Tibial nerve (tissue), 4 donors: ENCODE results near the gene FAM135A. TPM values are rescaled to one million over a fixed set of nuclear protein-coding genes. Genes with fewer than 3 reads are reported as not detected.

Source experiments
- DNase-seq, 2 donors: peaks; one replicate each; pipeline ENCODE4 v3.0.0-alpha.2; 2019; ENCODE audit warnings: low spot score in 2 of 2
- H3K27ac ChIP-seq, 4 donors: fragments of 200-600 bp; sonication (generic) in 3 of 4; one replicate each; pipeline ENCODE4 v1.5.1; 2017 to 2019; ENCODE audit warnings: mild to moderate bottlenecking in 1 of 4
- H3K27me3 ChIP-seq, 2 donors: fragments of 200-600 bp; sonication (generic) in 1 of 2; one replicate each; pipeline versions ENCODE4 v1.5.1 to v1.6.0; 2017 to 2019
- H3K36me3 ChIP-seq, 3 donors: fragments of 200-600 bp; sonication (generic); one replicate each; pipeline ENCODE4 v1.5.1; 2018 to 2019
- H3K4me1 ChIP-seq, 4 donors: fragments of 200-600 bp; sonication (generic) in 3 of 4; one replicate each; pipeline ENCODE4 v1.5.1; 2017 to 2019
- H3K4me3 ChIP-seq, 4 donors: fragments of 200-600 bp; sonication (generic) in 3 of 4; one replicate each; pipeline ENCODE4 v1.5.1; 2017 to 2019; ENCODE audit warnings: mild to moderate bottlenecking in 1 of 4, moderate library complexity in 1 of 4
- H3K9me3 ChIP-seq, 4 donors: fragments of 200-600 bp; sonication (generic) in 3 of 4; one replicate each; pipeline ENCODE4 v1.5.1; 2017 to 2019
- CTCF ChIP-seq, 5 experiments: fragments of 200-600 bp in 3 of 5; fragments of 450-650 bp in 2 of 5; sonication (generic) in 3 of 5; IDR thresholded peaks; one replicate each; pipeline ENCODE4 v1.5.1; 2016 to 2019; ENCODE audit warnings: antibody characterized with exemption in 5 of 5, mild to moderate bottlenecking in 3 of 5, moderate library complexity in 2 of 5
- EP300 ChIP-seq, 2 donors: sonication (generic); formaldehyde crosslinking; IDR thresholded peaks; one replicate each; pipeline ENCODE4 v1.6.1; 2017; ENCODE audit warnings: antibody characterized with exemption in 2 of 2, mild to moderate bottlenecking in 1 of 2
- POLR2A ChIP-seq, 2 donors: fragments of 450-650 bp; IDR thresholded peaks; one replicate each; pipeline ENCODE4 v1.6.1; 2017; ENCODE audit warnings: antibody characterized with exemption in 2 of 2, mild to moderate bottlenecking in 2 of 2, moderate library complexity in 2 of 2
- WGBS, 2 donors: methylation state at CpG; one replicate each; pipeline ENCODE4 v1.1.5; 2018; 5-methylcytosine and 5-hydroxymethylcytosine counted together
- total RNA-seq, 4 donors: library from RNA; depleted of rRNA; stranded (reverse); fragments of >200 nt; gene quantifications; one replicate each; pipeline ENCODE4 v1.1.0, GENCODE V29; 2016

FAM135A gene
- total RNA-seq, result 10 to 100 TPM; 23.7 to 30.8 (median 27.3) TPM

DNA sequence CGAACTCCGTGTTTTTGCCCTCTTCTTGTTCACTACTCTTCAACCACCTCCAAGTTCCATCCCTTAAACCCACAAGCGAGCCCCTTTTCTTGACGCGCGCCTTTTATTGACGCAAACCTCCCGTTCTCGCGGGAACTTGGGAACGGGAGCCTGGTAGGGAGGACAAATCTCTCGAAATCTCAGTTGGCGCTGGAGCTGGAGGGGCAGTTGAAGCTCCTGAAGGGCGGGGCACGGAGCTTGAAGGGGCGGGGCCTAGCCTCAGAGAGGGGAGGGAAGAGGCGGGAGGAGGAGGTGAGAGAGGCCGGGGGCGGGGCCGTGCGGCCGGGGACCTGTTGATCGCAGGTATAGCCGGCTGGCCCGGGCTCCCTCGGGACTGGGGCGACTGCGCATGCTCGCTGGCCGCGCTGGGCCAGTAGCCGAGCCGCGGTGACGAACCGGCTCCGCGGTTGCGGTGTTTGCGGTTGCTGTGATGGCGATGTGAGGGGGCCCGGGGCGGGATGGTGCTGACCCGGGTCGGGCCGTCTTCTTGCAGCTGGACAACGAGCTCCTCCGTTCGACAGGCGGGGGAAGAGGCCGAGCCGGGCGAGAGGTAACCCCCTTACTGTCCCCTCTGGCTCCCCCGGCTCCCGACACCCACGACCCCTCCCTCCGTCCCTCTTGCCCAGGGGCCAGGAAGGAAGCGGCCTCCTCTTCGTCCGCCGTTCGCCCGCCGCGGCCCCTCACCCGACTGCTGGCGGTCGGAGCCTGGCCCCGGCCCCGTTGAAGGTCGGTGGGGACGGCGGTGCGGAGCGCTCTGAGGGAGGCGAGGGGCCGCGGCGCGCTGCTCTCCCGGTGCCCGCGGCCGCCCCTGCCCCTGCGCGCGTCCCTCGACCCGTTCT lies at the start of gene FAM135A:
TSS of gene FAM135A (plus strand) at position 395 of the 878 bp plus-strand sequence. CDS start 14,835 bp downstream, outside the sequence.
- DNase-seq, result peak; percentile 93 to 96
- no peaks in the 10 kb centered on the region for H3K27me3 ChIP-seq
- peaks cover 0 to 28% (median 8%) of the 10 kb centered on the region in 4 donors for H3K4me1 ChIP-seq
- no peaks in the 10 kb centered on the region for H3K9me3 ChIP-seq
- WGBS, 2 donors, result 0 to 1% methylated on average over 51 to 77 of the region's 89 CpGs
- peak within 1 kb of the TSS; percentile 66 to 94 (median 90) for H3K27ac ChIP-seq
- H3K36me3 ChIP-seq, result peaks cover 0 to 11% (median 0%) of the 10 kb centered on the region in 3 donors
- H3K4me3 ChIP-seq, result peak within 1 kb of the TSS; percentile 78 to 94 (median 86)
- TF ChIP-seq POLR2A (IDR thresholded peaks at IDR 0.05) (peak in 1 of 2 donors; percentile 78), CTCF (IDR thresholded peaks at IDR 0.05) (no peak), EP300 (IDR thresholded peaks at IDR 0.05) (peak; percentile 55 to 86)

- no peak for DNase-seq
- 78 to 86% methylated on average over 11 of the region's 11 CpGs for whole genome bisulfite sequencing, 2 donors
- H3K4me3 ChIP-seq, result no peak overlapping the region
- TF ChIP-seq EP300 (IDR thresholded peaks at IDR 0.05) (no peak), POLR2A (IDR thresholded peaks at IDR 0.05) (no peak)
- H3K9me3 ChIP-seq, result no peaks in the 10 kb centered on the region
- no peaks in the 10 kb centered on the region for H3K4me1 ChIP-seq
- H3K27ac ChIP-seq, result no peak overlapping the region
- no peaks in the 10 kb centered on the region for H3K36me3 ChIP-seq
- H3K27me3 ChIP-seq, result peaks cover 3 to 4% of the 10 kb centered on the region in 2 donors
Measured at GRCh38 chr6:70363741-70364493, 49.4 kb upstream of the FAM135A start.

DNA sequence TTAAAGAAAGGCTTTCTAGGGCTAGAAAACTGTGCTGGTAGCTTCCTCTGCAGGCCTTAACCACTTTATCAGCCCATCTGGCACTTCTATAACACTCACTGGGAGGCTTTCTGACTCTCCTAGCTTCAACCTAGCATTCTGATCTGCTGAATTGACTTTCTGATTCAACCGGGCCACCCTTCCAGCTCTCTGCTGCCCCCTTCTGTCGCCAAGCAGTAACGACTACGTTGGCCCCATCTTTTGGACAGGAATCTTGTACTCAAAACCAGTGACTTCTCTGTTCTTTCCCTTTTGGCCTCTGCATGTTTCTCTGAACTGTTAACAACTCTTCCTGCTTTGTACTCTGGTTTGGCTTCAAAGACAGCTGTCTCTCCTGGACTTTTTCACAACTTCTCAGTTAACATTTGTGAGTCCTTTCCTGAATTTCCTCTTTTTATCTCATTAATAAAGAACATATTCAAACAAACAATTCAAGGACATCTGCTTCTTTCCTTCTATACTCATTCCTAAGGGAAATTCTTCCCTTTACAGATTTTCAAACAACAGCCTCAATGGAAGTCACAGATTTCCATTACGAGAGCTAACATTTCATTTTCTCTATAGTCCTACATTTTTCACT lies 43.9 kb upstream of the FAM135A start:
- no peaks in the 10 kb centered on the region for H3K36me3 ChIP-seq
- 15 to 17% methylated on average over 5 of the region's 5 CpGs for WGBS, 2 donors
- TF ChIP-seq CTCF (IDR thresholded peaks at IDR 0.05), result peak; percentile 65 to 89 (median 83)
- no peak for TF ChIP-seq POLR2A (IDR thresholded peaks at IDR 0.05)
- no peak for TF ChIP-seq EP300 (IDR thresholded peaks at IDR 0.05)
- no peaks in the 10 kb centered on the region for H3K27me3 ChIP-seq
- peak; percentile 21 to 60 for DNase-seq
- no peaks in the 10 kb centered on the region for H3K4me1 ChIP-seq
- no peak overlapping the region for H3K4me3 ChIP-seq
- no peak overlapping the region for H3K27ac ChIP-seq
- H3K9me3 ChIP-seq, result no peaks in the 10 kb centered on the region

DNA sequence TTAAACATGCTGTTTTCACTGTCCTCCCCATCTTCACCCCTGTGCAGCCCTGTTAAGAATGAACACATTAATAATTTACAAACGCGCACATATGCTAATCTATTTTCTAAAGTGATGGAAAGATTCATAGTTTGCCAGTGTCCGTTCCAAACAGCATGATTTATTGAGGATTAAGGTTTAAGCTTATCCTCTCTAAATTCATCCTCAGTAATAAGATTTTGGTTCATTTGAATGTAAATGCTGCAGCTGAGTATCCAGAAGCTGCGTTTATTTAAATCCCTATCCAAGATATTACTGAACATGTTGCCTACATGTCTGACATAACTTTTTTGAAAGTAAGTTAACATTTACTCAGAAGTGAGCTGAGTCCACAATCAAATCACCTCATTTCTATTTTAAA lies 42.8 kb upstream of the FAM135A start:
- Histone ChIP-seq H3K9me3 (no peaks in the 10 kb centered on the region), H3K4me3 (no peak overlapping the region), H3K36me3 (no peaks in the 10 kb centered on the region), H3K27me3 (no peaks in the 10 kb centered on the region), H3K27ac (no peak overlapping the region), H3K4me1 (no peaks in the 10 kb centered on the region)
- TF ChIP-seq CTCF (IDR thresholded peaks at IDR 0.05) (no peak), POLR2A (IDR thresholded peaks at IDR 0.05) (no peak), EP300 (IDR thresholded peaks at IDR 0.05) (no peak)
- 86 to 91% methylated on average over 4 of the region's 4 CpGs for WGBS, 2 donors
- no peak for DNase-seq

DNA sequence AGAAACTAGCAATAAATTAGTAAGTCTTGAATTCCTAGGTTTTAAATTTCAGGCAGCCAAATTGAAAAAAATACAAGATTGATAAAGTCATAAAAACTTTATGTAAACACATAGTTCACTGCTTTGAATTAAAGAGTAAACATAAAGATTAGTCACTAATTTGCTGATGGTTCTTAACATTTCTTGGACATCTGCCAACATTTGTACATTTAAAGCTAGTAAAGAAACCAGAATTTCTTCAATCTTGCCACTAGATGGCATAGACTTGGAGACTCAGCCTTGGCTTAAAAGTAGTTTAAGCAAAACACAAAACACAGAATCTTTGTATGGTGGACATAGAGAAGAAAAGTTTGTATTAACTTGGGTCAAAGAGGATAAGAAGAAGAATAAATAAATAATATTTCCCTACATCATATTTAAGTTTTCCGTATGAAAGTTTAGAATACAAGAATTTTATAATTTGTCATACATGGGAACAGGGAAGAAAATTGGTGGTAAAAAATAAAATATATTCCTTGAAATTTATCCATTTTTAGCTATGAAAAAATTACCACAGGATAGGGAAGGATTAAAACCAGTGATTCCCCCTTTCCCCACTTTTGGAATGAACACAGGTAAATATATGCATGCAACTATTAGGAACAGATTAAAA lies 41.7 kb upstream of the FAM135A start:
- H3K27me3 ChIP-seq, result no peaks in the 10 kb centered on the region
- TF ChIP-seq CTCF (IDR thresholded peaks at IDR 0.05), result peak; percentile 47 to 64 (median 62)
- no peak for TF ChIP-seq EP300 (IDR thresholded peaks at IDR 0.05)
- WGBS, 2 donors, result 11% methylated on average over 1 of the region's 1 CpG
- H3K9me3 ChIP-seq, result no peaks in the 10 kb centered on the region
- no peak overlapping the region for H3K27ac ChIP-seq
- H3K36me3 ChIP-seq, result no peaks in the 10 kb centered on the region
- no peak overlapping the region for H3K4me3 ChIP-seq
- DNase-seq, result no peak
- H3K4me1 ChIP-seq, result no peaks in the 10 kb centered on the region
